ENCODE data around the gene BNC2.

BNC2 gene

GRCh38 chr9:16868701-16869100 lies 1.8 kb downstream of the BNC2 start:
- DNase-seq: no peak

- DNase-seq: no peak
Observed at GRCh38 chr9:16867576-16868311, 2.7 kb downstream of the BNC2 start.

- DNase-seq: no peak
Observed at GRCh38 chr9:16866587-16866986, 3.9 kb downstream of the BNC2 start.

- no peak for DNase-seq
Observed at GRCh38 chr9:16864649-16865434, 5.6 kb downstream of the BNC2 start.

- no peak for DNase-seq
Observed at GRCh38 chr9:16848179-16848578, 22.3 kb downstream of the BNC2 start.

GRCh38 chr9:16846986-16847385 lies 23.5 kb downstream of the BNC2 start:
- DNase-seq: no peak

- DNase-seq: no peak
Observed at GRCh38 chr9:16846367-16846766, 24.1 kb downstream of the BNC2 start.

- no peak for DNase-seq
Observed at GRCh38 chr9:16834817-16835216, 35.7 kb downstream of the BNC2 start.

- DNase-seq: no peak
Observed at GRCh38 chr9:16833296-16833835, 37.1 kb downstream of the BNC2 start.

GRCh38 chr9:16832101-16832500 lies 38.4 kb downstream of the BNC2 start:
- DNase-seq: no peak

GRCh38 chr9:16830806-16831205 lies 39.7 kb downstream of the BNC2 start:
- no peak for DNase-seq

- no peak for DNase-seq
Observed at GRCh38 chr9:16828340-16829281, 41.9 kb downstream of the BNC2 start.

- DNase-seq: no peak
Observed at GRCh38 chr9:16825971-16826625, 44.4 kb downstream of the BNC2 start.

- no peak for DNase-seq
Observed at GRCh38 chr9:16825331-16825725, 45.1 kb downstream of the BNC2 start.

- no peak for DNase-seq
Observed at GRCh38 chr9:16824545-16825330, 45.7 kb downstream of the BNC2 start.

GRCh38 chr9:16823906-16824305 lies 46.6 kb downstream of the BNC2 start:
- no peak for DNase-seq

GRCh38 chr9:16821344-16821743 lies 49.1 kb downstream of the BNC2 start:
- DNase-seq: no peak

- no peak for DNase-seq
Observed at GRCh38 chr9:16817514-16817913, 53.0 kb downstream of the BNC2 start.

- no peak for DNase-seq
Observed at GRCh38 chr9:16817002-16817401, 53.5 kb downstream of the BNC2 start.

- DNase-seq: no peak
Observed at GRCh38 chr9:16816011-16816410, 54.5 kb downstream of the BNC2 start.

- DNase-seq: no peak
Observed at GRCh38 chr9:16815079-16815478, 55.4 kb downstream of the BNC2 start.

GRCh38 chr9:16813838-16814237 lies 56.6 kb downstream of the BNC2 start:
- no peak for DNase-seq
